Kidney (tissue), 14 donors: Measurements from ENCODE around the gene PADI6. TPM values are rescaled to one million over a fixed set of nuclear protein-coding genes. Genes with fewer than 3 reads are reported as not detected.

Experiments
- DNase-seq, 5 donors: peaks; one replicate each; pipeline ENCODE4 v3.0.0-alpha.2; 2013 to 2020
- FAIRE-seq: peaks from 2 replicates; lab custom pipeline; 2012; peaks lifted over from hg19 to GRCh38; lab: Jason Lieb, UNC
- H3K27ac ChIP-seq, 2 donors: one replicate each; pipeline ENCODE4 v1.7.0; 2013; ENCODE audit warnings: low read depth in 2 of 2, low read length in 2 of 2, inconsistent platforms in 1 of 2
- H3K27me3 ChIP-seq: one replicate; pipeline ENCODE4 v1.7.1; 2013; ENCODE audit warnings: low read length, inconsistent platforms; ENCODE audit not compliant: control insufficient read depth, insufficient read depth
- H3K36me3 ChIP-seq, 3 donors: one replicate each; pipeline versions ENCODE4 v1.7.0 to v1.7.1; 2013; ENCODE audit warnings: low read length in 3 of 3, control low read depth in 1 of 3, inconsistent platforms in 1 of 3; ENCODE audit not compliant: insufficient read depth in 3 of 3, control insufficient read depth in 2 of 3
- H3K4me1 ChIP-seq, 3 donors: one replicate each; pipeline versions ENCODE4 v1.7.0 to v1.7.1; 2013; ENCODE audit warnings: low read length in 3 of 3, inconsistent platforms in 1 of 3, low read depth in 1 of 3; ENCODE audit not compliant: control insufficient read depth in 2 of 3, insufficient read depth in 2 of 3
- H3K4me3 ChIP-seq, 3 donors: one replicate each; pipeline versions ENCODE4 v1.7.0 to v1.8.1; 2013; ENCODE audit warnings: low read length in 3 of 3, control low read depth in 1 of 3, inconsistent platforms in 1 of 3
- H3K9ac ChIP-seq, 3 donors: one replicate each; pipeline versions ENCODE4 v1.7.0 to v1.7.1; 2013; ENCODE audit warnings: low read length in 3 of 3, control low read depth in 1 of 3, inconsistent platforms in 1 of 3
- H3K9me3 ChIP-seq, 3 donors: one replicate each; pipeline versions ENCODE4 v1.7.0 to v1.7.1; 2013; ENCODE audit warnings: low read length in 3 of 3, control low read depth in 1 of 3, inconsistent platforms in 1 of 3; ENCODE audit not compliant: control insufficient read depth in 2 of 3, insufficient read depth in 1 of 3
- intact Hi-C: fragments of 100-400 bp; cut with DNase I; formaldehyde crosslinking; loops from one replicate; pipeline ENCODE4 v1.11.1; 2022
- polyA plus RNA-seq: library from polyadenylated mRNA; stranded (reverse); fragments of 350-450 nt; fragmentation: Illumina TruSeq; extraction: RNeasy Lipid Tissue Mini Kit (QIAGEN cat#74804); gene quantifications from one replicate; pipeline ENCODE4 v1.2.3, GENCODE V29; 2014; ENCODE audit warnings: low read depth, low replicate concordance; ENCODE audit not compliant: insufficient read depth
- total RNA-seq: library from RNA; stranded (reverse); fragmentation: NEBNext Ultra II Directional; extraction: Animal tissue kit (Norgen Biotek cat#: 25700); gene quantifications from one replicate; pipeline ENCODE4 v1.2.1, GENCODE V29; 2021
- TF ChIP-seq, protein P1 (sequence below): IDR thresholded peaks from 3 replicates; pipeline ENCODE4 v1.5.1; 2012; ENCODE audit warnings: mild to moderate bottlenecking, moderate library complexity, borderline replicate concordance; ENCODE audit not compliant: insufficient read depth; ENCODE audit errors: extremely low read depth
- donor health status: control.
- donor health status: control.
- donor health status: control.
- donor health status: control.
- donor health status: control.
- donor health status: DM: yes; HTN: yes; CAD: no.
- donor health status: Normal renal cell carcinoma (clear cell type).

Gene PADI6
- total and polyA plus RNA-seq, 2 donors from 2014 or later: not detected

DNA sequence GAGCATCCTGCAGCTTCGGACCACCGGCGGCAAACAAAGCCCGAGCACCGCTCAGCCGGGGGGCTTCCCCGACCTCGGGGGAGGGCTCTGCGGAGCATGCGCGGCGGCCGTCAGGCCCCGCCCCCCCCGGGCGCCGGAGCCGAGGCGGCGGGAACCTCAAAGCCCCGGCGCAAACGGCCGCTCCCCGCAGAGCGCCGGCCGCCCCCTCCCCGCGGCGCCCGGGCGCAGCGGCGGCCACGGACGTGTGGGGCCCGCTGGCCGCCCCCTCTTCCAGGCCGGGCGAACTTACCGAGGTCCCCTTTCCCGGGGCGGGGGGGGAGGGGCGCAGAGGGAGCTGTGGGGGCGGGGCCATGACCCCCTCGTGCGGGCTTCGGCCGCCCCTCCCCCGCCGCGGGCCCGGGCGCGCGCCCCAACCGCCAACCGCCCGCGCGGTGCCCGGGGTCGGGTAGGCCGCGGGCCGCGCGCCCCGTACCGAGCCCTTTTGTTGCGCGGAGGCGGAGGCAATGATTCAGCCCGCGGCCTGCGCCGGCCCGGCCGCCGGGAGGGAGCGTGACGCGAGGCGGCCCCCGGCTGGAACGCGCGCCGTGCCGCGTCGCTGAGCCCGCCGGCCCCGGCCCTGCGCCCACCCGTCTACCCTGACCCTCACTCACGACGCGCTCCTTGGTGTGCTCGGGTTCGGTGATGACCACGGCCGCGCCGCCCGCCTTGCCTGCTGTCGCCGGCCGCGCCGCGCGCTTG lies 65.8 kb downstream of the PADI6 start:
- TF ChIP-seq, protein P1, sequence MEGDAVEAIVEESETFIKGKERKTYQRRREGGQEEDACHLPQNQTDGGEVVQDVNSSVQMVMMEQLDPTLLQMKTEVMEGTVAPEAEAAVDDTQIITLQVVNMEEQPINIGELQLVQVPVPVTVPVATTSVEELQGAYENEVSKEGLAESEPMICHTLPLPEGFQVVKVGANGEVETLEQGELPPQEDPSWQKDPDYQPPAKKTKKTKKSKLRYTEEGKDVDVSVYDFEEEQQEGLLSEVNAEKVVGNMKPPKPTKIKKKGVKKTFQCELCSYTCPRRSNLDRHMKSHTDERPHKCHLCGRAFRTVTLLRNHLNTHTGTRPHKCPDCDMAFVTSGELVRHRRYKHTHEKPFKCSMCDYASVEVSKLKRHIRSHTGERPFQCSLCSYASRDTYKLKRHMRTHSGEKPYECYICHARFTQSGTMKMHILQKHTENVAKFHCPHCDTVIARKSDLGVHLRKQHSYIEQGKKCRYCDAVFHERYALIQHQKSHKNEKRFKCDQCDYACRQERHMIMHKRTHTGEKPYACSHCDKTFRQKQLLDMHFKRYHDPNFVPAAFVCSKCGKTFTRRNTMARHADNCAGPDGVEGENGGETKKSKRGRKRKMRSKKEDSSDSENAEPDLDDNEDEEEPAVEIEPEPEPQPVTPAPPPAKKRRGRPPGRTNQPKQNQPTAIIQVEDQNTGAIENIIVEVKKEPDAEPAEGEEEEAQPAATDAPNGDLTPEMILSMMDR: no peak
- Histone ChIP-seq H3K36me3 (peaks cover 0 to 3% (median 0%) of the 10 kb centered on the region in 3 donors), H3K4me3 (peak overlapping the region; percentile 36 to 71 (median 51)), H3K9ac (peak overlapping the region in 1 of 3 donors; percentile 68), H3K9me3 (no peaks in the 10 kb centered on the region), H3K4me1 (peaks cover 0 to 19% (median 13%) of the 10 kb centered on the region in 3 donors), H3K27me3 (peaks cover 4% of the 10 kb centered on the region), H3K27ac (peak overlapping the region in 1 of 2 donors; percentile 78)
- DNase-seq (peak; percentile 53 to 84 (median 71)), FAIRE-seq (no peak)
- intact Hi-C loops: no loop called here

DNA sequence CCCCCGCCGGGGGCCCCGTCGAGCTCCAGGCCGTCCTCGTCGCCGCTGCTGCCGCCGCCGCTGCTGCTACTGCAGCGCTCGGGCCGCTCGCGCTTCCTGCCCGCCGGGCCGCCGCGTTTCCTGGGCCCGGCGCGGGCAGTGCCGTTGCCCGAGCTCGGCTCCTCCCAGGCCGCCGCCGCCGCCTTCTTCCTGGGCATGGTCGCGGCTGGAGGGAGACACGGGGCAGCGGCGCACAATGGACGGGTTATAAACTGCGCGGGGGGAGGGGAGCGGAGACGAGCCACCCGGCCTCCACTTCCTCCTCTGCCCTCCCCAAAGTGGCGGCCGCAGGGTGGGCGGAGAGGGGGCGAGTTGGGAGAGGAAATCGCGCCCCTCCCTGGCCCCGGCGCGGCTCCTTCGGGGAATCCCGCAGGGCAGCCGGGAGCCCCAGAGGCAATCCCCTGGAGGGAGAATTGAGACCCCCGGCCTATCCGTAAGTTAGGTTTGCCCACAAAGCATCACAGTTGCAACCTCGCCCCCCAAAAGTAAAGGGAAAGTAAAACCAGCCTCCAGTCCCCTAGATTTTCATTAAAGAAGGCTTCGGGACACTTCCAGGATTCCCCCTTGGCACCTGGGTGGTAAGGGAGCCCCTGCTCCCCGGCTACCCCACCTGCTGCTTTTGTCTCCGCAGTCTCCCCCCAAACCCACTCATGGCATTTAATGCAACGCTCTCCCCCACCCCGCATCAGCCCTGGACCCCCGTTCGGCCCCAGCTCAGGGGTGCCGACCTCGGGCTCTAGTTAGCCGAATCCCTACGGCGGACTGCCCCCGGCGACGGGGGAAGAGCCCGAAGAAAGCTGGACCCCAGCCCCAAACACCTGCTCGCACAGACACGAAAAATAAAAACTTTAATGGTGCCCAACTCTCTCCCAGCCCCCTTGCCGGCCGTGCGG lies 66.6 kb downstream of the PADI6 start:
- Histone ChIP-seq H3K27ac (peak overlapping the region in 1 of 2 donors; percentile 78), H3K27me3 (peaks cover 4% of the 10 kb centered on the region), H3K4me1 (peaks cover 0 to 19% (median 13%) of the 10 kb centered on the region in 3 donors), H3K9ac (peak overlapping the region; percentile 54 to 61 (median 57)), H3K9me3 (no peaks in the 10 kb centered on the region), H3K36me3 (peaks cover 0 to 3% (median 0%) of the 10 kb centered on the region in 3 donors), H3K4me3 (peak overlapping the region; percentile 83 to 84 (median 83))
- FAIRE-seq (no peak), DNase-seq (peak; percentile 61 to 91 (median 79))
- TF ChIP-seq, protein P1: no peak
- intact Hi-C loops: no loop called here

DNA sequence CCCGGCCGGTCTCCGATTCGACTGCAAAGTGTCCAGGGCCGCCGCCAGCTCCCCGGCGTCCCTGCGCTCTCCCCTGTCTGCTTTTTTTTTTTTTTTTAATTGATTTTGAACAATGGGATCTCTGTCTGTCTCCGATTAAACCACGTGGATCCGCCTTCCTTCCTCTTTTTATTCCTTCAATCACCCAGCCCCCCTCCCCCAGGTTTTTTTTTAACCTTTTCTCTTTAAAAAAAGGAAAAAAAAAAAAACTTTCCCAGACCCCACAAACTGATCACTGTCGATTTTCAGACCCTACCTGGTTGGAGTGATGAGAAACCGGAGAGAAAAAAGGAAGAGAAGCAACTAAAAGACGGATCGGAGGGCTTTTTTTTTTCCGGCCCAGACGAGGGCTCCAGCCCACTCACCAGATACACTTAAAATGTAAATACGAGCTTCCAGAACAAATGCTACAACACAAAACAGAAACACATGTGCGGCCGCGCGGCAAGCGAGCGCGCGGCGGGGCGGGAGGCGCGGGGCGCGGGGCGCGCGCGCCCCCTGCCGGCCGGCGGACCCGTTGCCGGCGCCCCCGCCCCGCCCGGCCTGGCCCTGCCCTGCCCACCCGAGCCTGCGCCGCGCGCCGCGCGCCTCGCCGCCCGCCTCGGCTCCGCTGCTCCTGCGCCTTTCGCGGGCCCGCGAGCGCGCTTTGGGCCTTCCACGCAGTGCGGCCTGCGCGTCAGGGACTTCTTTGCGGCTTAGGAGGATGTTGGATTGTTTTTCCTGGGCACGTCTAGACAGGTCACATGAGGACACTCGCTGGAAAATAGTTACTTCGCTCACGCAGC lies 67.5 kb downstream of the PADI6 start, which contains the start of gene RCC2:
RCC2 (minus strand) TSS at position 428 of the 824 bp plus-strand sequence. CDS start 1,163 bp downstream, outside the sequence.
- Histone ChIP-seq H3K9me3 (no peaks in the 10 kb centered on the region), H3K36me3 (peaks cover 0 to 3% (median 0%) of the 10 kb centered on the region in 3 donors), H3K4me3 (peak within 1 kb of the TSS; percentile 83 to 86 (median 83)), H3K27me3 (peaks cover 4% of the 10 kb centered on the region), H3K4me1 (peaks cover 0 to 19% (median 13%) of the 10 kb centered on the region in 3 donors), H3K9ac (peak within 1 kb of the TSS; percentile 54 to 80 (median 57)), H3K27ac (peak within 1 kb of the TSS; percentile 78 to 80)
- DNase-seq (peak; percentile 68 to 89 (median 84)), FAIRE-seq (no peak)
- TF ChIP-seq, protein P1: peak; percentile 38
- intact Hi-C loops: no loop called here
